PC-9 (cell line): ENCODE results near the gene KLHDC4.

Source experiments
- EZH2 ChIP-seq: fragments of 200-600 bp; sonication (generic); IDR thresholded peaks from 2 replicates; pipeline ENCODE4 v1.8.0; 2017; ENCODE audit warnings: antibody characterized with exemption, low read depth
- TF ChIP-seq, protein P1 (sequence below): fragments of 200-600 bp; sonication (generic); conservative IDR thresholded peaks from 2 replicates; pipeline ENCODE4 v1.6.1; 2017; ENCODE audit warnings: mixed run types, antibody characterized with exemption, mild to moderate bottlenecking, moderate library complexity

DNA sequence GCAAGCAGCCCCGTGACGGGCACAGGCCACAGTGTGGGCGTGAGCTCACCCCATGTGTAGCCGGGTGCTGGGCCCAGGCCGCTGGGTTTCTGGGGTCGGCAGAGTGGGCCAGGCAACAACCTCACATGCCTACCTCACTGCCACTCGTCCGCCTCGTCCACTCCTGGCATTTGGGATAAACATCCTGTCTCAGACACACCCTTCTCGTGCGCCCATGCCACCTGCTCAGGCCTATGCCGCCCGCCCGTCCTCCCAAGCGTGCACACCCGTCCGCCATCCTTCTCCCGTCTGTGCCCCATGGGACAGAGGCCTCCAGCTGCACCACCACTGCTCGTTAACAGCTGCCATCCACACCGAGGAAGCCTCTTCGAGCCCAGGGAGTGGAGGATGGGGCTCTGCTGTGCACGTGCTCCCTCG is 64.3 kb downstream of the KLHDC4 start:
- TF ChIP-seq, protein P1, sequence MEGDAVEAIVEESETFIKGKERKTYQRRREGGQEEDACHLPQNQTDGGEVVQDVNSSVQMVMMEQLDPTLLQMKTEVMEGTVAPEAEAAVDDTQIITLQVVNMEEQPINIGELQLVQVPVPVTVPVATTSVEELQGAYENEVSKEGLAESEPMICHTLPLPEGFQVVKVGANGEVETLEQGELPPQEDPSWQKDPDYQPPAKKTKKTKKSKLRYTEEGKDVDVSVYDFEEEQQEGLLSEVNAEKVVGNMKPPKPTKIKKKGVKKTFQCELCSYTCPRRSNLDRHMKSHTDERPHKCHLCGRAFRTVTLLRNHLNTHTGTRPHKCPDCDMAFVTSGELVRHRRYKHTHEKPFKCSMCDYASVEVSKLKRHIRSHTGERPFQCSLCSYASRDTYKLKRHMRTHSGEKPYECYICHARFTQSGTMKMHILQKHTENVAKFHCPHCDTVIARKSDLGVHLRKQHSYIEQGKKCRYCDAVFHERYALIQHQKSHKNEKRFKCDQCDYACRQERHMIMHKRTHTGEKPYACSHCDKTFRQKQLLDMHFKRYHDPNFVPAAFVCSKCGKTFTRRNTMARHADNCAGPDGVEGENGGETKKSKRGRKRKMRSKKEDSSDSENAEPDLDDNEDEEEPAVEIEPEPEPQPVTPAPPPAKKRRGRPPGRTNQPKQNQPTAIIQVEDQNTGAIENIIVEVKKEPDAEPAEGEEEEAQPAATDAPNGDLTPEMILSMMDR, result no peak
- no peak for TF ChIP-seq EZH2
